ENCODE data around the gene OLFM2. TPM values are rescaled to one million over a fixed set of nuclear protein-coding genes. Genes with fewer than 3 reads are reported as not detected.
"Not testable (repeated sequence)": the region's sequence is repeated elsewhere in the genome, so short reads cannot be mapped to it uniquely, and the experiment has no call there.

The OLFM2 gene
- total RNA-seq, 1 donor from 2014 or later: 0.89 TPM

- peaks cover 67% of the 10 kb centered on the region for H3K36me3 Mint-ChIP-seq (ENCODE audit: low read depth)
- not testable (repeated sequence) for DNase-seq (ENCODE audit: low spot score)
These were observed 92.6 kb downstream of the OLFM2 start for GRCh38 chr19:9843626-9844273.

GRCh38 chr19:9842834-9843625 lies 93.3 kb downstream of the OLFM2 start:
- H3K4me3 Mint-ChIP-seq (ENCODE audit: low read depth): no peak overlapping the region
- H3K27me3 Mint-ChIP-seq (ENCODE audit: low read depth): no peaks in the 10 kb centered on the region
- H3K36me3 Mint-ChIP-seq (ENCODE audit: low read depth): peaks cover 69% of the 10 kb centered on the region
- no peak overlapping the region for H3K27ac Mint-ChIP-seq
- no peaks in the 10 kb centered on the region for H3K9me3 Mint-ChIP-seq
- intact Hi-C loops (cut with micrococcal nuclease): no loop called here
- no peaks in the 10 kb centered on the region for H3K4me1 Mint-ChIP-seq (ENCODE audit: low read depth)
- DNase-seq (ENCODE audit: low spot score): no peak

More at GRCh38 chr19:9843626-9844273, 92.6 kb downstream of the OLFM2 start:
- intact Hi-C loops (cut with micrococcal nuclease); H3K4me3 Mint-ChIP-seq (ENCODE audit: low read depth); H3K27ac Mint-ChIP-seq; H3K27me3 Mint-ChIP-seq (ENCODE audit: low read depth); H3K9me3 Mint-ChIP-seq; H3K4me1 Mint-ChIP-seq (ENCODE audit: low read depth): not testable (repeated sequence)

GRCh38 chr19:9839415-9839814 lies 96.9 kb downstream of the OLFM2 start:
- no peak overlapping the region for H3K27ac Mint-ChIP-seq
- no peak for DNase-seq (ENCODE audit: low spot score)
- H3K36me3 Mint-ChIP-seq (ENCODE audit: low read depth): peaks cover 64% of the 10 kb centered on the region
- peaks cover 12% of the 10 kb centered on the region for H3K4me1 Mint-ChIP-seq (ENCODE audit: low read depth)
- no peaks in the 10 kb centered on the region for H3K27me3 Mint-ChIP-seq (ENCODE audit: low read depth)
- intact Hi-C loops (cut with micrococcal nuclease): no loop called here
- no peak overlapping the region for H3K4me3 Mint-ChIP-seq (ENCODE audit: low read depth)
- no peaks in the 10 kb centered on the region for H3K9me3 Mint-ChIP-seq

DNA sequence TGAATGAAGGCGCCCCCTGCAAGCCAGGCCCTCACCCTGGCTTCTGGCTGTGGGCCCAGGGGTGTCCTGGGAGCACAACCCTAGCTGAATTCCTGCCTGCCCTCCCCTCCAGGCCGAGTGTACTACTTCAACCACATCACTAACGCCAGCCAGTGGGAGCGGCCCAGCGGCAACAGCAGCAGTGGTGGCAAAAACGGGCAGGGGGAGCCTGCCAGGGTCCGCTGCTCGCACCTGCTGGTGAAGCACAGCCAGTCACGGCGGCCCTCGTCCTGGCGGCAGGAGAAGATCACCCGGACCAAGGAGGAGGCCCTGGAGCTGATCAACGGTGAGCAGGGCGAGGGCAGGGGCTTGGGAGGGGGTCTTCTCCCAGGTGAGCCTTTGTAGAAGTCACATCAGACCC lies 98.0 kb downstream of the OLFM2 start:
- H3K27ac Mint-ChIP-seq: no peak overlapping the region
- intact Hi-C loops (cut with micrococcal nuclease): no loop called here
- no peaks in the 10 kb centered on the region for H3K27me3 Mint-ChIP-seq (ENCODE audit: low read depth)
- peaks cover 53% of the 10 kb centered on the region for H3K36me3 Mint-ChIP-seq (ENCODE audit: low read depth)
- H3K4me3 Mint-ChIP-seq (ENCODE audit: low read depth): no peak overlapping the region
- no peaks in the 10 kb centered on the region for H3K9me3 Mint-ChIP-seq
- DNase-seq (ENCODE audit: low spot score): no peak
- H3K4me1 Mint-ChIP-seq (ENCODE audit: low read depth): peaks cover 14% of the 10 kb centered on the region

GRCh38 chr19:9836021-9836420 lies 100.3 kb downstream of the OLFM2 start:
- intact Hi-C loops (cut with micrococcal nuclease): no loop called here
- peaks cover 14% of the 10 kb centered on the region for H3K4me1 Mint-ChIP-seq (ENCODE audit: low read depth)
- H3K4me3 Mint-ChIP-seq (ENCODE audit: low read depth): peak overlapping the region; percentile 85
- no peak for DNase-seq (ENCODE audit: low spot score)
- no peaks in the 10 kb centered on the region for H3K9me3 Mint-ChIP-seq
- H3K27me3 Mint-ChIP-seq (ENCODE audit: low read depth): no peaks in the 10 kb centered on the region
- H3K27ac Mint-ChIP-seq: peak overlapping the region; percentile 65
- peaks cover 30% of the 10 kb centered on the region for H3K36me3 Mint-ChIP-seq (ENCODE audit: low read depth)

GRCh38 chr19:9835507-9835949 lies 100.8 kb downstream of the OLFM2 start:
- no peaks in the 10 kb centered on the region for H3K9me3 Mint-ChIP-seq
- H3K27me3 Mint-ChIP-seq (ENCODE audit: low read depth): no peaks in the 10 kb centered on the region
- peak overlapping the region; percentile 85 for H3K4me3 Mint-ChIP-seq (ENCODE audit: low read depth)
- H3K36me3 Mint-ChIP-seq (ENCODE audit: low read depth): peaks cover 28% of the 10 kb centered on the region
- H3K27ac Mint-ChIP-seq: peak overlapping the region; percentile 65
- peaks cover 14% of the 10 kb centered on the region for H3K4me1 Mint-ChIP-seq (ENCODE audit: low read depth)
- intact Hi-C loops (cut with micrococcal nuclease): loop anchor here (1.0 kb wide), 1 partner anchor 79 kb away; no protein-coding TSS in a partner anchor
- DNase-seq (ENCODE audit: low spot score): no peak

- DNase-seq (ENCODE audit: low spot score): peak; percentile 99
- Mint-ChIP-seq H3K27ac (peak within 1 kb of the TSS; percentile 74), H3K36me3 (ENCODE audit: low read depth) (peaks cover 27% of the 10 kb centered on the region), H3K4me3 (ENCODE audit: low read depth) (peak within 1 kb of the TSS; percentile 90), H3K27me3 (ENCODE audit: low read depth) (no peaks in the 10 kb centered on the region), H3K9me3 (no peaks in the 10 kb centered on the region), H3K4me1 (ENCODE audit: low read depth) (peaks cover 14% of the 10 kb centered on the region)
- intact Hi-C loops (cut with micrococcal nuclease): loop anchor here (1.0 kb wide), 1 partner anchor 79 kb away; no protein-coding TSS in a partner anchor
These were observed 101.4 kb downstream of the OLFM2 start, which contains the start of gene PIN1 for GRCh38 chr19:9834726-9835506. Gene PIN1, plus strand, starts transcription at chr19:9835318. Its CDS starts 27 bp downstream, at chr19:9835345.

GRCh38 chr19:9834307-9834725 lies 102.0 kb downstream of the OLFM2 start:
- Mint-ChIP-seq H3K4me3 (ENCODE audit: low read depth) (peak overlapping the region; percentile 90), H3K27ac (peak overlapping the region; percentile 74), H3K9me3 (no peaks in the 10 kb centered on the region), H3K27me3 (ENCODE audit: low read depth) (no peaks in the 10 kb centered on the region), H3K4me1 (ENCODE audit: low read depth) (peaks cover 14% of the 10 kb centered on the region), H3K36me3 (ENCODE audit: low read depth) (peaks cover 26% of the 10 kb centered on the region)
- intact Hi-C loops (cut with micrococcal nuclease): no loop called here
- DNase-seq (ENCODE audit: low spot score): no peak

GRCh38 chr19:9828551-9829063 lies 107.7 kb downstream of the OLFM2 start:
- Mint-ChIP-seq H3K27me3 (ENCODE audit: low read depth) (no peaks in the 10 kb centered on the region), H3K4me1 (ENCODE audit: low read depth) (peaks cover 12% of the 10 kb centered on the region), H3K9me3 (no peaks in the 10 kb centered on the region), H3K36me3 (ENCODE audit: low read depth) (peaks cover 27% of the 10 kb centered on the region), H3K4me3 (ENCODE audit: low read depth) (peak overlapping the region; percentile 99), H3K27ac (peak overlapping the region; percentile 46)
- DNase-seq (ENCODE audit: low spot score): no peak
- intact Hi-C loops (cut with micrococcal nuclease): no loop called here

DNA sequence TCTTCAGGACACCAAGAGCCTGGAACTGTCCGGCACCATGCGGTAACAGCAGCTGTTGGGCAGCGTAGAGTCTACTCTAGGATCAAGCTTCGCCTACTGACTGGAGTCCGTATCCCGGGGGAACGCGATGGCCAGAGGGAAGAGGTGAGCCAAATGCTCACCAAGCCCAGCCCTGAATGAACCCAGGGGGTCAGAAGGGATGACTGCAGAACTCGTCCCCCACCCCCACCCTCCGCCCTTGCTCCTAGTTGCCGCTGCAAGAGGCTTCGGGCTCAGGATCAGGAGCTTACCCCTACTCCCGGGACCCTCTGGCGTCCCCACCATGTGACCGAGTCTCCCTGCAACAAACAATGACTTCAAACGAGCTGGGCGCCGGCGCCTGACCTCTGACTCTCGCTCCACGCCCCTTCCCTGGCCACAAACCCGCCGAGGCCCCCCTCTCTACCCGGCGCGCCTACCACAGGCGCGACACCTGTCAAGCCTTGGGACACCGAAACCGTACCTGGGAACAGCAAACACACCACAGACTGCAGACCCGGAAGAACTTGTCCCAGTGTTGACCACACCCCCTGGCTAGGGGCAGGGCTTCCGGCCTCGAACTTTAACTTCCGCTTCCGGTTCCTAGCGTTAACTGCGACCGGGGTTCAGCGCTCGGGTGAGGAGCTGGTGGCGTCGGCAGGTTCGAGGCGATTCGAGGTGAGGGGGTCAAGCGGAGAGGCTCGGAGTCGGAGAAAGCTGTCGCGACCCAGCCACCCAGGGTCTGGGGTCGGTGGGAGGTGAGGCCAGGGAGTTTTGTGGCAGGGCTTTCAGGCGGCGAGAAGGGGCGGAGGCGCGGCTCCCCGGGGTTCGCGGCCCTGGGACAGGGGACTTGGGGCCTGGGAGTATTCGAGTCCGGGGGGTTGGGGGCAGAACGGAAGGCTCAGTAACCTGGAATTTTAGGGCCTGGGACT lies 108.8 kb downstream of the OLFM2 start, which contains the start of gene UBL5:
UBL5 (plus strand) TSS at position 630 of the 950 bp plus-strand sequence. CDS start 420 bp downstream, outside the sequence.
- H3K27ac Mint-ChIP-seq: peak within 1 kb of the TSS; percentile 93
- H3K4me1 Mint-ChIP-seq (ENCODE audit: low read depth): peaks cover 14% of the 10 kb centered on the region
- peaks cover 29% of the 10 kb centered on the region for H3K36me3 Mint-ChIP-seq (ENCODE audit: low read depth)
- H3K27me3 Mint-ChIP-seq (ENCODE audit: low read depth): no peaks in the 10 kb centered on the region
- intact Hi-C loops (cut with micrococcal nuclease): loop anchor here (1.0 kb wide), 1 partner anchor 8 kb away; the partner anchor contains the start of gene FBXL12
- H3K4me3 Mint-ChIP-seq (ENCODE audit: low read depth): peak within 1 kb of the TSS; percentile 99
- peak; percentile 86 for DNase-seq (ENCODE audit: low spot score)
- no peaks in the 10 kb centered on the region for H3K9me3 Mint-ChIP-seq

DNA sequence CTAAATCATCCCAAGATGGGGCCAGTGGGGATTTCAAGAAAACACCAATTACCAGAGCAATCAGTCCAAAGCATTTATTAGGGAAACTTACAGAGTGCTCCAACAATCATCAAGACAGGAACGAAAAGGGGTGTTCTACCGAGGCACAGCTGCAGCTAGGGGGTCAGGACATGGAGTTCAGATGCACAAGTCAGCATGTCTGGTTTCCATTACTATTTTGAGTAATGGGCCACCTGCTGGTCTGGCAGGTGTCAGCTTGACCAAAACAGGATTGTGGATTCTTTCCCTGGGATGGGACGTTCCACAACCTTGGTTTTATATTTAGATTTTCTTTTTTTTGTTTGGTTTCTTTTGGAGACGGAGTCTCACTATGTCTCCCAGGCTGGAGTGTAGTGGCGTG lies 112.5 kb downstream of the OLFM2 start:
- Mint-ChIP-seq H3K27ac (no peak overlapping the region), H3K4me1 (ENCODE audit: low read depth) (peaks cover 18% of the 10 kb centered on the region), H3K4me3 (ENCODE audit: low read depth) (no peak overlapping the region), H3K9me3 (no peaks in the 10 kb centered on the region), H3K36me3 (ENCODE audit: low read depth) (peaks cover 19% of the 10 kb centered on the region), H3K27me3 (ENCODE audit: low read depth) (no peaks in the 10 kb centered on the region)
- DNase-seq (ENCODE audit: low spot score): no peak
- intact Hi-C loops (cut with micrococcal nuclease): no loop called here
